Endodermal cell (in vitro differentiated cells): Measurements from ENCODE around the gene CACNG1. TPM values are rescaled to one million over a fixed set of nuclear protein-coding genes. Genes with fewer than 3 reads are reported as not detected.

ENCODE experiments used
- DNase-seq: peaks from one replicate; pipeline ENCODE4 v3.0.0-alpha.2; 2017
- H3K27ac ChIP-seq: 2 replicates; pipeline ENCODE4 v1.5.1; 2013; ENCODE audit warnings: mild to moderate bottlenecking, low read depth, low read length, moderate library complexity
- H3K27me3 ChIP-seq: 2 replicates; pipeline ENCODE4 v1.6.1; 2013; ENCODE audit warnings: mild to moderate bottlenecking, low read length, moderate library complexity; ENCODE audit not compliant: insufficient read depth, control insufficient read depth, poor library complexity, severe bottlenecking
- H3K36me3 ChIP-seq: 2 replicates; pipeline ENCODE4 v1.7.0; 2013; ENCODE audit warnings: mild to moderate bottlenecking, low read length, moderate library complexity; ENCODE audit not compliant: control insufficient read depth, insufficient read depth
- H3K4me1 ChIP-seq: one replicate; pipeline ENCODE4 v1.7.0; 2013; ENCODE audit warnings: low read length; ENCODE audit not compliant: control insufficient read depth, insufficient read depth
- H3K4me3 ChIP-seq: 2 replicates; pipeline ENCODE4 v1.5.1; 2013; ENCODE audit warnings: mild to moderate bottlenecking, low read length, moderate library complexity
- H3K9ac ChIP-seq: 2 replicates; pipeline ENCODE4 v1.6.1; 2013; ENCODE audit warnings: mild to moderate bottlenecking, low read length, moderate library complexity; ENCODE audit not compliant: poor library complexity, severe bottlenecking; ENCODE audit errors: extremely low read depth
- H3K9me3 ChIP-seq: 2 replicates; pipeline ENCODE4 v1.6.1; 2013; ENCODE audit warnings: mild to moderate bottlenecking, low read length, moderate library complexity; ENCODE audit not compliant: control insufficient read depth
- H3K27ac Mint-ChIP-seq: 2 replicates; pipeline ENCODE4 v1.8.0; 2020; ENCODE audit warnings: mixed read lengths
- H3K27me3 Mint-ChIP-seq: 2 replicates; pipeline ENCODE4 v1.8.0; 2021; ENCODE audit warnings: mild to moderate bottlenecking, mixed read lengths; ENCODE audit not compliant: insufficient read depth
- H3K36me3 Mint-ChIP-seq: 2 replicates; pipeline ENCODE4 v1.8.0; 2020; ENCODE audit warnings: low read depth, mixed read lengths
- H3K4me1 Mint-ChIP-seq: 2 replicates; pipeline ENCODE4 v1.8.0; 2020; ENCODE audit warnings: mixed read lengths
- H3K4me3 Mint-ChIP-seq: 2 replicates; pipeline ENCODE4 v1.8.0; 2020; ENCODE audit warnings: mild to moderate bottlenecking, moderate library complexity, mixed read lengths
- H3K9me3 Mint-ChIP-seq: 2 replicates; pipeline ENCODE4 v1.8.0; 2020; ENCODE audit warnings: mild to moderate bottlenecking, mixed read lengths
- CTCF ChIP-seq: fragments of 200-600 bp; sonication (generic); conservative IDR thresholded peaks from 2 replicates; pipeline ENCODE4 v1.5.0; 2021; ENCODE audit warnings: antibody characterized with exemption, mild to moderate bottlenecking
- WGBS, 2 experiments: methylation state at CpG; one replicate each; pipeline versions ENCODE4 v1.1.5 to v1.1.7; 2013; ENCODE audit warnings: missing lambda C conversion rate in 2 of 2, mixed read lengths in 1 of 2; ENCODE audit not compliant: insufficient coverage in 1 of 2, insufficient read length in 1 of 2; 5-methylcytosine and 5-hydroxymethylcytosine counted together
- total RNA-seq, 2 donors: library from RNA; stranded (reverse); fragmentation: NEBNext Ultra II Directional in 1 of 2; extraction: Animal tissue kit (Norgen Biotek cat#: 25700) in 1 of 2; gene quantifications; 2 replicates in 1 of 2; 3 replicates in 1 of 2; pipeline ENCODE4 v1.2.1, GENCODE V29; 2021

CACNG1 gene
- total RNA-seq, 2 donors from 2014 or later, result not detected

GRCh38 chr17:67069603-67070136 lies 25.3 kb downstream of the CACNG1 start:
- no peak for DNase-seq
- peaks cover 13% of the 10 kb centered on the region for H3K36me3 Mint-ChIP-seq
- Histone ChIP-seq H3K27ac (no peak overlapping the region), H3K9ac (no peak overlapping the region), H3K4me3 (no peak overlapping the region), H3K27me3 (no peaks in the 10 kb centered on the region), H3K9me3 (no peaks in the 10 kb centered on the region), H3K4me1 (peaks cover 15% of the 10 kb centered on the region), H3K36me3 (peaks cover 20% of the 10 kb centered on the region)
- H3K4me1 Mint-ChIP-seq, result peaks cover 32% of the 10 kb centered on the region
- H3K9me3 Mint-ChIP-seq, result no peaks in the 10 kb centered on the region
- no peak for TF ChIP-seq CTCF
- 91 to 100% methylated on average over 1 to 4 of the region's 5 CpGs for WGBS, 2 experiments
- no peaks in the 10 kb centered on the region for H3K27me3 Mint-ChIP-seq
- no peak overlapping the region for H3K4me3 Mint-ChIP-seq
- H3K27ac Mint-ChIP-seq, result no peak overlapping the region

GRCh38 chr17:67071595-67071994 lies 27.2 kb downstream of the CACNG1 start:
- Mint-ChIP-seq H3K36me3 (peaks cover 13% of the 10 kb centered on the region), H3K4me1 (peaks cover 38% of the 10 kb centered on the region), H3K9me3 (no peaks in the 10 kb centered on the region), H3K27me3 (no peaks in the 10 kb centered on the region), H3K27ac (no peak overlapping the region), H3K4me3 (no peak overlapping the region)
- Histone ChIP-seq H3K27ac (no peak overlapping the region), H3K4me3 (no peak overlapping the region), H3K36me3 (peaks cover 28% of the 10 kb centered on the region), H3K27me3 (no peaks in the 10 kb centered on the region), H3K4me1 (peaks cover 20% of the 10 kb centered on the region), H3K9ac (no peak overlapping the region), H3K9me3 (no peaks in the 10 kb centered on the region)
- no peak for TF ChIP-seq CTCF
- DNase-seq, result no peak

GRCh38 chr17:67072885-67073284 lies 28.5 kb downstream of the CACNG1 start:
- H3K4me1 Mint-ChIP-seq, result peaks cover 42% of the 10 kb centered on the region
- DNase-seq, result no peak
- H3K27ac ChIP-seq, result no peak overlapping the region
- no peak for TF ChIP-seq CTCF
- H3K4me3 ChIP-seq, result no peak overlapping the region
- H3K9me3 ChIP-seq, result no peaks in the 10 kb centered on the region
- no peak overlapping the region for H3K27ac Mint-ChIP-seq
- 82 to 94% methylated on average over 2 to 3 of the region's 3 CpGs for WGBS, 2 experiments
- no peaks in the 10 kb centered on the region for H3K27me3 Mint-ChIP-seq
- H3K36me3 Mint-ChIP-seq, result peaks cover 13% of the 10 kb centered on the region
- H3K27me3 ChIP-seq, result no peaks in the 10 kb centered on the region
- peaks cover 23% of the 10 kb centered on the region for H3K4me1 ChIP-seq
- peaks cover 35% of the 10 kb centered on the region for H3K36me3 ChIP-seq
- no peak overlapping the region for H3K9ac ChIP-seq
- no peaks in the 10 kb centered on the region for H3K9me3 Mint-ChIP-seq
- H3K4me3 Mint-ChIP-seq, result no peak overlapping the region
